GM18520 (cell line): ENCODE results near the gene PROSER1.
A peak's percentile ranks its signal among the peaks of the same experiment; 100 is the strongest.
"Not testable (repeated sequence)": the region's sequence is repeated elsewhere in the genome, so short reads cannot be mapped to it uniquely, and the experiment has no call there.

Experiments
- ATAC-seq: cut with Tn5 transposase; IDR thresholded peaks from one replicate; pipeline ENCODE4 v1.9.1; 2021; ENCODE audit not compliant: unreplicated experiment

The PROSER1 gene

DNA sequence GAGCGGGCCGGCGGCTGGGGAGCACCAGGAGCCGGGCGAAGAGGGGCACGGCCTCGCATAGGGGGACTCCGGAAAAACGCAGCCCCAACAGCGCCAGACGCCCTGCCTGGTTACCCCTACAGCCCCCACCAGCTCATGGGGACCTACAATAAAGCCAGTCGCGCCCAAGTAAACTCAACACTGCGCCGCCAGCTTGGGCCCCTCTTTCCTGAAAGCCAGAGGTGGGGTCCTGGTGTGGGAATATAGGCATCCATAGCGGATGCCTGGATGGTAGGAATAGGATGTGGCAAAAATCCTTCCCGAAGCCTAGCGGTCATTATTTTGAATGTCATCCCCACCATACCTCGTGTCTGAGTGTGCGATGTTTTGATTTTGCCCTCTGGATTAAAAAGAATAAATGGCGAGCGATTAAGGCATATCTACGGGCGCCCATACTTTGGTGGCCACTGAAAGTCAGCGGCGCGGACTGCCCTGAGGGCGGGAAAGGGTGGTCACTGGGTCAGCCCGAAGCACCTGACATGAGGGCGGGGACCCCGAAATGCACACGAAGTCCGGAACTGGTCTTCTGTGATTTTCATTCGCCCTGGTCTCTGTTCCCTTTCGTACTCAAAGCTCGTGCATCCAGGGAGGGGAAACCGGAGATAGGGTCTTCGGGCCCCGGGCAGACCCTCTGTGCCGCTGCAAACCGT lies at the start of gene PROSER1, which contains the start of gene NHLRC3:
Gene PROSER1 (minus strand): TSS at position 210 of the 689 bp plus-strand sequence. CDS start 847 bp downstream, outside the sequence.
Gene NHLRC3 (plus strand): TSS at position 577 of the 689 bp plus-strand sequence. CDS start 184 bp downstream, outside the sequence.
- peak; percentile 49 for ATAC-seq

GRCh38 chr13:39086251-39086945 lies 48.5 kb upstream of the PROSER1 start:
- not testable (repeated sequence) for ATAC-seq

DNA sequence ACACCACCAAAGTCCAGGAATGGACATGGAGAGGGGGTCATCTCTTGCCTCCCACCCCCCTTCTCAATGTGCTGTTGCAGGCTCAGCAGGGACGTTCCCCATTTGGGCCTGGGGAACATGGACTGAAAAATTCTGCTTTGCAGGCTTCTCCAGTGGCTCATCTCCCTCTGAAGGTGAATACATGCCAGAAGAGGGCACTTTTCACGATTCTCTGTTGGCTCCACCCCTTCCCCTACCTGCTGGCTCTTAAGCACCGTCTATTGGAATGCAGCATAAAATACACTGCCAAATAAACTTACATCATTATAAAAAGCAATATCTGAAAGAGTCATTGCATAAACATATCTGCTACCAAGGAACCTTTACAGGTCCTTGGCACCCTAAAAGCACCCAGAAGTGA lies 36.1 kb upstream of the PROSER1 start:
- no peak for ATAC-seq

- no peak for ATAC-seq
Observed at GRCh38 chr13:39072842-39073241, 35.0 kb upstream of the PROSER1 start.

DNA sequence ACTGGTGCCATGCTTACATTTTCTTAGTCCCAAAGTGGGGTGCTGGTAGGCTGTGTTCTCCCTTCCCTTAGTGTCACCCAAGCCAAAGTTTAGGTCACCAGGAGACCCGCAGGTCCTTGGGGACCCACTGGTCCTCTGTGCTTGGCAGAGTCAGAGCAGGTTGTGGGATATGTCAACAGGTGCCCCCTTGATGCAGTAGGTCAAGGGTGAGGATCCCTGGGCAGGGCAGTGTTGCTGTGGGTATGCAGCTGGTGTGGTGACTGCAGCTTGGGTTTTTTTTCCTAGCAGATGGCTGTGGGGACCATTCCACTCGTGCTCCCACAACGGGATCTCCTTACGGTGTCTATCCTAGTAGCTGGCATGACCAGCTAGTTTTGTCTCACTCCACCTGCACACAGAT lies 24.1 kb upstream of the PROSER1 start:
- ATAC-seq, result no peak

- no peak for ATAC-seq
Observed at GRCh38 chr13:39058040-39058439, 20.2 kb upstream of the PROSER1 start.

- ATAC-seq, result no peak
Observed at GRCh38 chr13:39056018-39056417, 18.1 kb upstream of the PROSER1 start.

DNA sequence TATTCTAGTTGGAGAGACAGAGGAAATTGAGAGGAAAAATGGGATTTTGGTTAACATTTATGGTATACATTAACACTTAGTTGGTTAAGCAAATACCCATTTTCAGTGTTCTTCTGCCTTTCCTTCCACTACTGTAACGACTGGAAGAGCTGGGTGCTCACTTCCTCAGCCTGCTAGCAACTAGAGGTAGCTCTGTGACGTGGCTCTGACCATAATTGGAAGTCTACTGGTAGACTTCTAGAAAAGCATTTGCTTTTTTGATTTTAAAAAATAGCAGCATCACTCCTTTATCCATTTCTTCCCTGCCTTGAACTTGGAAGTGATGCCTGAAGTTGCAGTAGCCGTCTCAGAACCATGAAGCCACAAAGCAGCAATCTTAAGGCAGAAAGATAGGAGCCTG lies 16.2 kb upstream of the PROSER1 start:
- no peak for ATAC-seq

GRCh38 chr13:39052944-39053343 lies 15.1 kb upstream of the PROSER1 start:
- no peak for ATAC-seq

GRCh38 chr13:39051157-39051556 lies 13.3 kb upstream of the PROSER1 start:
- no peak for ATAC-seq

DNA sequence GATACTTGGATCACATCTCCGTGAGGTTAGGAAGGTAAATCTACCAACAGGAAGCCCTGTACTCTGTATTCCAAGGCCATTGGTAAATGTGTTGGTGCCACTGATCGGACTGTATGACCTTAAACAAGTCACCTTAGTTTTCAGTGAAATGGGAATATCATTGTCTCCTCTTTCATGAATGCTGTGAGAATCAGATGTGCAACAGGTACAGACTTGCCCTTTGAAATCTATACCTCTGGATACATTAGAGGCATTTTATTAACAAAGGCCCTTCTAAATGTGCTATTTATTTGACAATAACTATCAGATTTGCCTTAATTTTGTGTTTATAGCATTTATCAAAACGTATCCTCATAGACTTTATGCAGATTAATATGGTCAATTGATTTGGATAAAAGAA lies 11.4 kb upstream of the PROSER1 start:
- ATAC-seq, result no peak

DNA sequence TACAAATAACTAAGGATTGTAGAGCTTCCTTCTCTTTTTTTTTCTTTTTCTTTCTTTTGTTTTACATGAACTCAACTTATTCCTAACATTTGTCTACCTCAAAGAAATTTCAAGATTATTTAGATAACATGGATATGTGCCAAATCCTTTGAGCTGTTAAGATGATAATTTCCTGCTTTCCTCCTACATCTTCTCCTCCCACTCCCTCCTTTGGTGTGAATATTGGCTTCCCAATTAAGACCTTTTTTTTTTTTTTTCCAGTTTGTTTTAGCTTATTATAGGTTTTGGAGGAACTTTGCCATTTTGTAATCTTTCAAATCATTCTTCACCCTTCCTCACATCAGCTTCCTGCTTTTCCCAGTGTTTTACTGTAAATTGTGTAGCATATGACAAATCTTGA lies 10.9 kb upstream of the PROSER1 start:
- no peak for ATAC-seq

DNA sequence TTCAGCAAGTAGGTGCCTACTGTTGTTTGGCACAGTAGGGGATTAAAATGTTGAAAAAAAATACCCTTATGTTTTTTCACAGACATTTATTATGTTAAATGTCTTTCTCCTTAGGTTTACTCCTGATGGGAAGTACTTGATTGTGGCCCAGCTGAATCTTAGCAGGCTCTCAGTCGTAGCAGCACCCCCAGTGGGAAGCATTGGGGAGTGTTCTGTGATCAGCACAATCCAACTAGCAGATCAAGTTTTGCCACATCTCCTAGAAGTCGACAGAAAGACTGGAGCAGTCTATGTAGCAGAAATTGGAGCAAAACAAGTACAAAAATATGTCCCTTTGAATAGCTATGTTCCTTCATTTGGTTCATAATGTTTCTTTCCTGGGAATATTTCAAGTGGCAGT lies 9.7 kb upstream of the PROSER1 start:
- no peak for ATAC-seq

DNA sequence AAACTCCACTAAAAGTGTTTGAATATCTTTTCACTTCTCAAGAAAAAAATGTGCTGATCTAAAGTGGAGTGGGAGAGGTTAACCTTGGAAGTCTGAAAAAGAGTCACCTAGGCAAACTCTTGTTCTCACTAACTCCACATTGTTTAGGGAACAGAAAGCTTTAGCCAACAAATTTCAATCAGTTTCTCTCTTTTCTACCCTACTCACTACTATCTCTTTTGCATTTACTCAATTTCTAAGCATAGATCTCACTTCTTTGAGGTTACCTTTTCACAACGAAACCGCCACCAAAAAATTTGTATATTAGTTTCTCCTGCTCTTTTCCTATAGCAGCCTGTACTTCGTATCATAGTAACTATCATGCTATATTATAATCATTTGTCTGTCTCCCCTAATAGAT lies 6.6 kb upstream of the PROSER1 start:
- ATAC-seq, result peak; percentile 72

GRCh38 chr13:39040206-39040605 lies 2.3 kb upstream of the PROSER1 start:
- no peak for ATAC-seq

DNA sequence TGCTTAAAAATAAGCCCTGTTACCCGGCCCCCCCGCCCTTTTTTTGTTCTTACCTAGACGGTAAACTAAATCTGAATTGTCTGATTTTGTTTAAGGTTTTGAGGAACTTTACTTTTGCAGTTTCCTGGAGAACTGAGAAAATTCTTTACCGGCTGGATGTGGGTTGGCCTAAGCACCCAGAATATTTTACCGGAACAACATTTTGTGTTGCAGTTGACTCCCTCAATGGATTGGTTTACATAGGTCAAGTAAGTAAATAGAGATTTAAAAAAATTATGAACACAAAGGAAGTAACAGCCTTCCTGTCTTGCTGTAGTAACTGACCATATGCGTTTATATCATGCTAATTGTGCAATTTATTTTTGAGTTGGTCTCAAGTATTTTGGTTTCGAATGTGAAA lies 1.2 kb upstream of the PROSER1 start:
- no peak for ATAC-seq

- peak; percentile 22 for ATAC-seq
Observed at GRCh38 chr13:39038569-39039030, 711 bp upstream of the PROSER1 start.

- ATAC-seq, result peak; percentile 19
Observed at GRCh38 chr13:39037410-39037879, 444 bp downstream of the PROSER1 start.

DNA sequence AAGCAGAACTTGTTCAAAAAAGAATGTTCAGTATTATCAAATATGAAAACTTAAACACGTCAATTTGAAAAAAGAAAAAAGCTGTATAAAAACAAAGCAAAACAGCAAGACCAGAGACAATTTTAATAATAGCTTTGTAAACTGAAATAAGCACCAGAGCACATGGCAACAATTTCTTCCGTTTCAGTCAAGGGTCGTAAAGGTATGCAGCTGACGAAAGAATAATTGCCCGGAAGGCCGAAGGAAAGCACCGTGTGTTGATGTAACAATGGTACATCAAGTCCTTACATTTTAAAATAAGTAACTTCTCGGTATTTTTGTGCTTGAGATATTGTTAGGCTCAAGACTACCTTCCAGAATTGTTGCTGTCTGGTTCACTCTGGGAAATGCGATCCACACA lies 1.7 kb downstream of the PROSER1 start:
- ATAC-seq, result no peak

DNA sequence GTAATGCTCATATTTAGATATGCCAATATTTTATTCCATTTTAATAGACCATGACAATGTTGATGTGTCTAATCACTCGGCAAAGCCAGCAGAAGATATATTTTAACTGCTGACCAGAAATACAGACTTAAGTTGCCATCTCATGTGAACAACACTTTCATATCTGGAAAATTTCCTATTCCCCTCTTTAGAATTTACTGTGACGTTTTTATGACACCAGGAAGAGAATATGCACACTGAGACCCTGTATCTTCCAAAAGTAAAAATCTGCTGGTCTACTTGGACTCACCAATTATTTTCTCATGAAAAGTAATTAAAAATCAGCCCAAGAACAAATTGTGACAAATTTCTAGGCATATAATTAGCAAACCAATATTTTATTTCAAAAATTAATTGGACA lies 2.1 kb downstream of the PROSER1 start:
- no peak for ATAC-seq

DNA sequence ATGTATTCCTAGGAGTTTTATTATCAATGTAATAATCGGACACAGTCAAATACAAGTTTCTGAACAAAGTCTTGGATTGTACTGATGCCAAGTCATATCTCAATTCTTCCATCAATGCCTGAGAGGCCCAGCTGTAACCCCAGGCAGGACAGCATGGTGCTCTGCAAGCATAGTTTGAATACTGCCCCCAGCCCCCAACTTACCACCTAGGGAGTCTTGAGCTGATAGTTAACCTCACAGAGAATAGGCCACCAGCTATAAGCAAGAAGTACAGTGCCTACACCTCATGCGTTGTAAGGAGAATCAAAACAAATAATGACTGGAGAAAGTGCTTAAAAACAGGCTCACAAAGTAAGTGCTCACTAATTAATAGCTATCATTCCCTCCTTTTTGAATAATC lies 2.7 kb downstream of the PROSER1 start:
- no peak for ATAC-seq

- no peak for ATAC-seq
Observed at GRCh38 chr13:39034085-39034484, 3.8 kb downstream of the PROSER1 start.
